Muscle of back (tissue), 11 donors: ENCODE data around the gene PLCXD3. TPM values are rescaled to one million over a fixed set of nuclear protein-coding genes. Genes with fewer than 3 reads are reported as not detected.

Experiments
- DNase-seq, 3 donors: peaks; one replicate each; pipeline versions ENCODE4 v3.0.0 to v3.0.0-alpha.2; 2013
- polyA plus RNA-seq, 10 donors: library from polyadenylated mRNA; unstranded; fragments of 120-200 nt; gene quantifications; one replicate each; pipeline ENCODE4 v1.2.1, GENCODE V29; 2013; ENCODE audit not compliant: insufficient read length in 10 of 10

Gene PLCXD3
- polyA plus RNA-seq, 10 donors, result 0.01 to 0.14 (median 0.05) TPM

DNA sequence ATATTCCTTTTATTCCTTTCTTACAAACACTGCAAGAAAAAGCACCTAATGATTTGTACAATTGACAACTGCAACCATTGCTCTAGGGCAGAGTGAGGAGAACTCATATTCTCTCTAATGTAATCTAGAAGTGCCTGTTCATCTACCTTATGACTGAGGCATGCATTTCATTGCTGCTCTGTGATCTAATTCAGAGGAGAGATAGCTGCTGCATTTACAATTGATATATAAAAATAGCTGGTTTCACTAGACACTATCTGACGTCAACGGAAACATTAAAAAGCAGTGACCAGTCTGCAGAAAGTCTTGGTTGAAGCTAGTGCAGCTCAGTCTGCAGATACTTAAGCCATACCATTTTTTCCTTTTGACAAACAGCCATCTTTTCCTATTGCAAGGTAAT lies 224.2 kb downstream of the PLCXD3 start:
- no peak for DNase-seq

DNA sequence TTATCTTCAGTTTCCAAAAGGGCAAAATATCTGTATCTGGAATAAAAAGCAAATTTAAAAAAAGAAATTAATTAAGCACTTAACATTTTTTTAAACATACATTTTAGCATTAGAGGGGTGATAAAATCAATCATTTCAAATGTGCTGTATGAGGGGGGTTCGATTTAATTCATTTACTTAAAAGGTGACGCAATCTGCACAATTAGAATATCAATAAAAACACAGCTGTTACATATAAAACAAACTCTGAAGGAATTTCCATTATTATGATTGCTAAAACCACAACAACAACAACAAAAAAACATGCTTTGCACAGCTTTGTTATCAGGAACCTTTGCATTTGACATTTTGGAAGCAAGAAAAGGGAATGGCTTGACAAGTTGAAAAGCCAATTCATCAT lies 225.5 kb downstream of the PLCXD3 start:
- no peak for DNase-seq

DNA sequence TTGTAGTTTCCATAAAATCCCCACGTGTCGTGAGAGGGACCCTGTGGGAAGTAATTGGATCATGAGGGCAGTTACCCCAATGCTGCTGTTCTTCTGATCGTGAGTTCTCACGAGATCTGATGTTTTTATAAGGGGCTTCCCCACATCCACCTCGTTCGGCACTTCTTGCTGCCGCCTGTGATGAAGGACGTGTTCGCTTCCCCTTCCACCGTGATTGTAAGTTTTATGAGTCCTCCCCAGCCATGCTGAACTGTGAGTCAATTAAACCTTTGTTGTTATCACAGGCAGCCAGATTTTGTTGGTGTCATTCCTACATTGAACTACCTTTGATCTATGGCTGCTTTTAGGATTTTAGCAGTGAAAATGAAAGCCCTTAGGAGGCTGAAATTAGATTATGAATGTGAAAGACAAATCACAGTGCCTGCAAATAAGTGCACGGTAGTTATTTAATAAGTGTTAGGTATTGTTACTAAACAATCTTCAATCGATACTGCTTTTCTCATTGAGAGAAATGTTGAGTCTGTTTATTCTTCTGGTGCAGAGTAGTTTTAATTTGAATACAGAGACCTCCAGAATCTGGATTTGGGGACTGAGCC lies 229.1 kb downstream of the PLCXD3 start:
- no peak for DNase-seq

DNA sequence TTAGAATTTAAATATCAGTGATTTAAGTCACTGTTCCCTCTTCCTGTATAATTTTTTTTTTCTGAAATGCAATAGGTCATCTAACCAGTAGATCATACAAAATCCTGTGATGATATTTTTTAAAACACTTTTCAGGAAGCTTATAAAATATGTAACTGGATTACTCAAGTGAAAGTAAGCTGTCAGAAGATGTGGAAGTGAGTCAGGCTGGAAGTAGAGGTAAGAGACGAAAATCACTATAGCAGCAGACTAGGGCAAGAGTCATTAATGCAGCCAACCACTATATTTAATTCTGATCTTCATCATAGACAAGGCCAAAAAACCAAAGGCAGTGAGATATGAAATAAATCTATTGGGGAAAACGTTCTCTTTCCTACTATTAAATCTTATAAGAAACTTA lies 231.4 kb downstream of the PLCXD3 start:
- DNase-seq, result no peak

DNA sequence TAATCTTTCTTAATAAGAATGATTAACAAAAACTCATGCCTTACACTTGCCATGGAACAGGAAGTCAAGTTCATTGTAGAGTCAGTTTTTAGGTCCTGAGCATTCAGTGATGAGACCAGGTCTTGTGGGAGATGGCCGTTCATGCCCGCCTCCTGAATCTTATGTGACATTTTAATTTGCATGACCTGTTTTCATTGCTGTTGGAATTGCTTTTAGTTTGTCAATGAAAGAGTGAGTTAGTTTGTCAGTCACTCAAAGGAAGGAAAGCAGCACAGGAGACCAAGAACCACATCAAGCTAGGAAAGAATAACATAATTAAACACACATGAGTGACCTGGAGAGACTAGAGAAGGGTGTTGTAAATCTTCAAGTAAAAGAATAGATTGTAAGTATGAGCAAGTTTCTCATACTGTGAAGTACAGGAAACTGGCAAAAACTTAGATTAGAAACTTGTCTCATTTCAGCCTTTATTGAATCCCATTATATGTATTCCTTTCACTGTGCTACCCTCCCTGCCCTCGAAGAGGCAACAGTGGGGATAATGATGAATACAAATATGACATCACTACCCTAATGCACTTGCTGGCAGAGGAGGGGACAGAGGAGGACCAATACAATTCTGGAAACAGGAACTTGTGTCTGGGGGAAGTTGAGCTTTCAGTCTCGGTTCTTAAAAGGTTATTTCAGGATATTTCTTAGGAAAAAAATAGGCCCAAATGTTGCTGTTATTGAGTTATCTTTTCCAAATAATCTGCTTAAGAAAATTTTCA lies 232.7 kb downstream of the PLCXD3 start:
- DNase-seq, result no peak

DNA sequence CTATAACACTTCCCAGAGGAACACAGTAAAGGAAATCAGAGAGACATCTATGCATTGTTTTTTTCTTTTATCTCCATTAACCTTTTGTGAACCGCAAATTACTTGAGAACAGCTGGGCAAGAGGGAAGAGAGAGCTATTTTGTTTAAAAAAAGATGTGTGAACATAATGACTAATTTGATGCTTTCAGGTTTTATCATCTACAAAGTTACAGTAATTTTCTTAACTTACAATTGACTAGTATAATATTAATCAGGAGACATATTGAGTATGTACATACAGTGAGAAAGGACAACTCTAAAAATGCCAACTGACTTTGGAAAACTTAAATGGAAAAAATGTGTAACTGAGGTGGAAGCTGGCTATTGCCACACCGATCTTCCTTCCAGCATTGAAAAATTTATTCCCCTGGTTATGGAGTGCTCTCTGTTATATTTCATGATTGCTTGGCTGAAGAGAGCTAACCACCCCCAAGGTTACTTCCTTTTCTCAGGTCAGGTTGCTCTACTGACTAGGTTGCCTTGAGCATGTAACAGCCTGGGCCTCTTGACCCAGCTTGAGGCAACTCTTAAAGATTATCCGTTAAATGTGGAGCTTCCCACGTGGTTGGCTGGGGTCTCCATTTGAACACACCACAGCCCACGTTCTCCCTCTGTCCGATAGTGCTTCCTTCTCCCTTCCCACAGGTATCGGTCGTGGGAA lies 234.4 kb downstream of the PLCXD3 start:
- DNase-seq, result no peak

DNA sequence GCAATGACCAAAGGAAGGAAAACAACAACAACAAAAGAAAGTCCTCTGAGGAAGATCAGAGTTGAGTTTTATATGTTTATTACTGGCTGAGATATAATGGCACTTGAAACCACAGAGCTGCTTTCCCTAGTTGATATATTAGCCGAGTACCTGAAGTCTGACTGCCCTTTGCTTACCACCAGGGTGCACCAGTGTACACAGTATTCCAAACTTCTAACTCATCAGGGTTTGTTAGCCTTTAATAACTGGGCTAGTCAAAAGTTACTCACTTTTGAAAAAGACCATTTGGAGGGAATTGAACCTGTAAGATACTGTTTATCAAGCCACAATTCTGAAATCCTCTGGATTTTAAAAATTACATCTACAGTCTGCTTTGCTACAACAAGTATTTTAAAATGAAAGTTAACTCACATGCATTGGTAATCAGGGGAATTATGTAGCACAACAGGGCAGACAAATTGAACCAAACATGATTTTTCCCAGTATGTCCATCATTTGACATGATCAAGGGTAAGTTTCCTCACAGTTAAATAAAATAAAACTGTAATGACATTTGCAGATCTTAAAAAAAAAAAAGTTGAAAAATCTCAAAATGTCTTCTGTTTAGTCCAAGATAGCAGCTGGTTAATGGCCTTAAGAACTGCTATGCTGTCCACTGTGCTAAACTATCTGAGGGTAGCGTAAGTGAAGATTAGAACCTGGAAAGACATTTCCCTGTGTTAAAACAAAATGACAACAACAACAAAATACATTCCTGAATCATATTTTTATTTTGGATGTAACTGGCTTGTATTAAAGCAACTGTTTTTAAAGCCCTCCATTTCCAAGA lies 239.8 kb downstream of the PLCXD3 start:
- peak; percentile 33 to 67 (median 40) for DNase-seq

DNA sequence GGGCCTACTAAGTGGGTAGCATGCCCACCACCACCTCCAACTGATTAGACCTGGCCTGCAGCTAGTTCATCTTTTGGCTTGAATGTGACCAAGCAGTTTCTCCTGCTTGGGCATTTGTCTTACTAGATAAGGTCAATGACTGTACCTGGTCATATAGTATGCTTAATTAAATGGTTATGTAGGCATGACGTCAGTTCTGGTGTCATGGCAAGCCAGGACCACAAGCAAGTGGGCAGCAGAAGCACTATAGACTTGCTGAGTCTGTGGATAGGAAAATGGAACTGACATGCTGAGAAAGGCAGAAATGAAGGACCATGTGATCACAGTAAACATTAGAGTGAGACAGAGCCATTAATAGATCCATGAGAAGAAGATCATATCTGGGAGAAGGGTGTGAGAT lies 241.5 kb downstream of the PLCXD3 start:
- DNase-seq, result no peak

DNA sequence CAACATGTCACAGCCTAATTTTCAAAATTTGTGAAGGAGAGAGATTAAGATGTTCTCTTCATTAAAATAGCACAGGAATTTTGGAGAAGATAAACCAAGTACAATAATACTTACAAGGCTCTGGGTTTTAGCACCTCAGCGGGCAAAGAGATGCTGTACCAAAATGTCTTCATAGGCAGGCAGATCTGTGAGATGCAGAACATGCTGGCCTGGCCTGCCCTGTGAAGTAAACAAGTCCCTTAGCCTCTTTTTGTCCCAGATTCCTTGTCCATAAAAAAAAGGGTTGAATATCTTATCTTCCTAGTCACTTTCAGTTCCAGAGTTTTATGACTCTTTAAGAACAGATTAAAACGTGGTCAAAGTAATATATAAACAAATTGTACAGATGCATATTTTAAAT lies 244.0 kb downstream of the PLCXD3 start:
- no peak for DNase-seq

DNA sequence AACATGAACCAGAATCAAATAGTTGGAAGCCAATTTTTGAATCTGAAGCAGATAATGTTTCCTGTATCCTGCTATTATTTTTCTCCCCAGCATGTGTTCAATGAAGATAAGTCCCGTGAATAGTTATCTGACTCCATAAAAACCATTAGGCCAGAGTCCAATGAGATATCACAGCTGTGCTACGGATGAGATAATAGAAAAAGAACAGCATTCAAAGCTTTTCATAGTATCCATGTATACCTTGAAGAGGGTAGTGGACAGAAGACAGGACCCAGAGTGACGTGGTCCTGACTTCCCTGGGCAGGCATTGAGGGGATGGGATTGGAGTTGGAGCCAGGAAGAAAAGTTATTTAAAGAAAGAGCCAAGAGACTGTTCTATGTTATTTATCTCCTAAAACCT lies 246.4 kb downstream of the PLCXD3 start:
- no peak for DNase-seq

DNA sequence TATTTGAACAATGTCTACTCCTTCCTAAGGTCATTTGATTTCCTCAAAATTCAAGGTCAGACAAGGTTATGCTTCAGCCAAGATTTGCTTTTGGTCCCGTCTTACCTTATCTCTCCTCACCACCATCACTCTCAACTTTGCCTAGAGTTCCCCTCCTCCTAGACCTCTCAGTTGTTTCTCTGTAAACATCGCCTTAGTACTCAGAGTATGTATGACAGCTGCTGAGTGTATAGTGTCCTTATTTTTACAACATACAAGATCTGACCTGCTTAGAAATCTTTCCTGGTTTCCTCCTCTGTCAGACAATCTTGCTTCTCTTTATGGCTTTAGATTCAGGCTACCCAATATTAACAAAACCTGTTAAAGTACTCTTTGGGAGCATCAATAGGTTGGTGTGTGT lies 247.1 kb downstream of the PLCXD3 start:
- DNase-seq, result no peak
